HG02642 (cell line): ENCODE data around the gene ASB1.

ENCODE experiments used
- ATAC-seq: cut with Tn5 transposase; IDR thresholded peaks from one replicate; pipeline ENCODE4 v1.9.1; 2021; ENCODE audit warnings: mild to moderate bottlenecking; ENCODE audit not compliant: unreplicated experiment, poor library complexity

ASB1 gene

DNA sequence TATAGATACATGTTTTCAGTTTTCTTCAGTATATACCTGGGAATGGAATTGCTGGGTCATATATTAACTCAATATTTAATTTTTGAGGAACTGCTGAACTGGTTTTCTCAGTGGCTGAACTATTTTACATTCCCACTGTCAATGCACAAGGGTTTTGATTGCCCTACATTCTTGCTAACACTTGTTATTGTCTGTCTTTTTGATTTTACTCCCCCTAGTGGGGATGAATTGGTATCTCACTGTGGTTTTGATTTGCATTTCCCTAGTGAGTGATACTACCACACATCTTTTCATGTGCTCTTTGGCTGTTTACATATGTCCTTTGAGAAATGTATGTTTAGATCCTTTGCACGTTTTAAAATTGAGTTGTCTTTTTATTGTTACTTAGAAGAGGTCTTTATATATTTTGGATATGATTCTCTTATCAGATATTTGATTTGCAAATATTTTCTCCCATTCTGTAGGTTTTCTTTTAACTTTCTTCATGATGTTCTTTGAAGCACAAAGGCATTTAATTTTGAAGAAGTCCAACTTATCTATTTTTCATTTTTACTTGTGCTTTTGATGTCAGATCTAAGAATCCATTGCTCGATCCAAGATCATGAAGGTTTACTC is 36.2 kb downstream of the ASB1 start:
- ATAC-seq: no peak

GRCh38 chr2:238464389-238464788 is 37.7 kb downstream of the ASB1 start:
- no peak for ATAC-seq

DNA sequence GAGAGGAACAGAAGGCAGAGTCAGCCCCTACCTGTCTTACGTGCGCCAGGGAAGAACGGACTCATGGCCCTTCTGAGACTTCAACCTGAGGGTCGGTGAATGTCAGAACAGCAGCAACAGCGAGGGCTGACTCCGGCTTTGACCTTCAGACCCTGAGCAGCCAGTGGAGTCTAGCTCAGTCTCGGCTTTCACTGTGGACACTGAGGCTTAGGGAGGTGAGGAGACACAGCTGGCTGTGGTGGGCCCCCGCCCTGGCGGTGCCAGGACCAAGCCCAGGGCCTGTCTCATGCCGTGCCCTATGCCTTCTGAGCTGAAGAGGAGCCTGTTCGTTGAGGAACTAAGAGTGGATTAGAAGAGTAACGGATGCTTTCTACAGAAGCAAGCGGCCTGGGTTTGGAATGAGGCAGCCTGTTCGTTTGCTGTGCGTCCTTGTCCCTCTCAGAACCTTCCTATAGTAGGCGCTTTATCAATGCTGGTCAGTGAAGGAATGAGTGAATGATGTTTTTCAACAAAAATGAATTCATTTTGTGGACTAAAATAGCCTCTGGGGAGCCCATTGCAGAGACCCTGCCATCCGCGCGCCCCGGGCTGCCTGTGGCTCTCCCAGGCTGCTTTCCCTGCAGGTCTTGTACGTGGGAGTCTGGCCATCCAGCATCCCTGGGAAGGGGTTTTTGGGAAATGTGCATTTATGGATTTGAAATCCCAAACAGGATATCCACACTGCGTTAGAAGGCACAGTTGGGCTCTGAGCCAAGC is 38.9 kb downstream of the ASB1 start:
- ATAC-seq: no peak

- ATAC-seq: no peak
Observed at GRCh38 chr2:238466243-238466756, 39.6 kb downstream of the ASB1 start.

- ATAC-seq: no peak
Observed at GRCh38 chr2:238467062-238467461, 40.3 kb downstream of the ASB1 start.

- ATAC-seq: no peak
Observed at GRCh38 chr2:238467792-238468191, 41.1 kb downstream of the ASB1 start.

DNA sequence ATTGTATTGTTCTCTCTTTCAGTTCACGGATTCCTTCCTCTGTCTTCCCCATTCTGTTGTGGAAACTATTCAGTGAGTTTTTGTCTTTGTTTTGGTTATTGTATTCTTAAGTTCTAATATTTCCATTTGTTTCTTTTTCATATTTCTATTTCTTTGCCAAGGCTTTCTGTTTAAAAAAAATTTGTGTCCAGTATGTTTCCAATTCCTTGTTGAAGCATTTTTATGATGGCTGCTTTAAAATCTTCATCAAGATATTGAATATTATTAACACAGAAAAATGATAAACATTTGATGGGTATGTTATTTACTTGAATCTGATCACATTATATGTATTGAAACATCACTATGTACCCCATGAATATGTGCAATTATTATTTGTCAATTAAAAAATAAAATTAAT is 42.4 kb downstream of the ASB1 start:
- ATAC-seq: no peak

- no peak for ATAC-seq
Observed at GRCh38 chr2:238473014-238473413, 46.3 kb downstream of the ASB1 start.

DNA sequence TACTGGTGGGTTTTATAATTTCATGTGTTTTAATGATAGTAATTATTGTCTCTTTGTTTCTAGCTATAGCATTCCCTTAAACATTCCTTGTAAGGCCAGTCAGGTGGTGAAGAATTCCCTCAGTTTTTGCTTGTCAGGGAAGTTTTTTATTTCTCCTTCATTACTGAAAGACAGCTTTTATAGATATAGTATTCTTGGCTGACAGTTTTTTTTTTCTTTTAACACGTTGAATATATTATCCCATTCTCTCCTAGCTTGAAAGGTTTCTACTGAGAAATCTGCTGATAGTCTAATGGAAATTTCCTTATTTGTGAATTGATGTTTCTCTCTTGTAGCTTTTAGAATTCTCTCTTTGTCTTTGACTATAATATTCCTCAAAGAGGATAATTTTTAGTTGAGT is 46.8 kb downstream of the ASB1 start:
- no peak for ATAC-seq

GRCh38 chr2:238475034-238475433 is 48.3 kb downstream of the ASB1 start:
- no peak for ATAC-seq

GRCh38 chr2:238475566-238475965 is 48.8 kb downstream of the ASB1 start:
- ATAC-seq: no peak

GRCh38 chr2:238476258-238476657 is 49.5 kb downstream of the ASB1 start:
- ATAC-seq: no peak

DNA sequence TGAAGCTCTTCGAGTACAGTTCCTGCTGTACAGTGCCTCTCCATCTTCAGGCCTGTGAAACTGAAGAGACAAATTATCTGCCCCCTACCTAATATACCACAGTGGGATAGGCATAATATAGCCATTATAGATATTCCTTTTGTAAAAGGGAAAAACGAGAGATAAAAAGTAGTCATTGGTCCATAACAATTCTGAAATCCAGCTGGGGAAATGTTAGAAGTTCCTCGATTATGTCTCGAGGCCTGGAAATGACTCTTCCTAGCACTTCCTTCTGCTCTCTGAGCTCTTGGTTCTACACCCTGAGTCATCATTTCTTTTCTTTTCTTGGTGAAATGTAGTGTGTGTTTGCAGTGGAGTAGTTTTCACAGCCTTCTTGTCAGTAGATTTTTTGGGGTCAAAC is 51.5 kb downstream of the ASB1 start:
- no peak for ATAC-seq

GRCh38 chr2:238479847-238480246 is 53.1 kb downstream of the ASB1 start:
- no peak for ATAC-seq

DNA sequence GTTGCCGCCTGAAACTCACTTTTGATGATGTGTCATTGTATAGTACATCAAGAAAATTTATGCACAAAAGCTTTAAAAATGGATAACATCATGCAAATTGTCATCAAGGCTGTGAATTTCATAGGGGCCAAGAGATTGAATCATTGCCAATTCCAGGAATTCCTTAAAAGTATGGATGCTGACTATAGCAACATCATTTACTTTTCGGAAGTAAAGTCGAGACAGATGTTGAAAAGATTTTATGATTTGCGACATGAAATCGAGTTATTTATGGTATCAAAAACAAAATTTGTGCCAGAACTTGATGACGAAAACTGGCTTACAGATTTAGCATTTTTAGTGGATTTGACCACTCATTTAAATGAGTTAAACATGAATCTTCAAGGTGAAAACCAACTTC is 56.3 kb downstream of the ASB1 start:
- no peak for ATAC-seq

DNA sequence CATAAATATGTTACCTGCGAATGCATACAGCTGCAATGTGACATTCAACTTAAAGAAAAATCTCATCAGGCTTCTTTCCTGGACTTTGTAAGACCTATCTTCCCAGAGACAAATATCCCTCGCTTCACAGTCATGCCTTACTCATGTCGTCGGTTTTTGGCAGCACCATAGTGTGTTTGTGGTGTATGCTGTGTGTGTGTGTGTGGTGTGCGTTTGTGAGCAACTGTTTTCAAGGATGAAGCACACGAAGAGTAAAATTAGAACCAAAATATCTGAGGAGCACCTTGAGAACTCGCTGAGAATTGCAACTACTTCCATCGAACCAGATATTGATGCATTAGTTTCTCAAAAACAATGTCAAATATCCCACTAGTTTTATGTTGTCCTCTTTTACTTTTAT is 56.9 kb downstream of the ASB1 start:
- ATAC-seq: no peak

- no peak for ATAC-seq
Observed at GRCh38 chr2:238484522-238485452, 58.1 kb downstream of the ASB1 start.

- no peak for ATAC-seq
Observed at GRCh38 chr2:238486123-238486848, 59.6 kb downstream of the ASB1 start.

GRCh38 chr2:238487134-238487533 is 60.4 kb downstream of the ASB1 start:
- ATAC-seq: no peak

DNA sequence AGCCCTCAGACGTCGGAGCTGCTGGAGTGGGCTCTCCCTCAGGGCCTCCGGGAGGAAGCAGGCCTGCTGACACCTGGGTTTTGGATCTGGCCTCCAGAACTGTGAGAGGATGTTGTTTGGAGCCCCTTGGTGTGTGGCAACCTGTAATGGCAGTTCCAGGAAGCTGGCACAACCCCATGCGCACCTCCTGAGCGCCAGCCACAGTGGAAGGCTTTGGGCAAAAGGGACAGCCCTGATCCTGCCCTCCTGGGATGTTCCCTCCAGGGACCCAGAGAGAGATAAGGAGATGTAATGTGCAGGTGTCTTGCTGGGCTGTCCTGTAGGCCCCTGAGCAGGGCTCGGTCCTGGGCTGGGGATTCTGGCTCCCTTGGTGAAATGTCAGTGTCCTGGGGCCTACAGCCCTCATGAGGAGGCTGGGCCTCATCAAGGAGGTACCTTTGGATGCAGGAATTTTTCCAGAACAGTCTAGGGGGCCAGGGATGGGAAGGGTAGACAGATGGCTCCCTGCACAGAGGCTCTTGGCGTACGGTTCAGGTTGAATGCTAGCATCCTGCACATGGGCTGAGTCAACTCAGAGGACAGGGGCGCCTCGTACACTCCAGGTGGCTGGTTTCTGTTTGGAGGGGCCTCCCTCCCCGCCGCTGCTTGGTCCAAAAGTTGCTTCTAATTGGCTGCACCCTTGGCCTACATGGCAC is 61.1 kb downstream of the ASB1 start:
- ATAC-seq: no peak
